ENCODE measurements around the gene DNAJA3. TPM values are rescaled to one million over a fixed set of nuclear protein-coding genes. Genes with fewer than 3 reads are reported as not detected.

DNAJA3 gene
- total and polyA plus RNA-seq, 5 experiments from 2014 or later, result 43.4 to 71.3 (median 64.8) TPM

GRCh38 chr16:4475880-4476788, 50.5 kb downstream of the DNAJA3 start, which contains the start of gene HMOX2:
Gene HMOX2, plus strand, starts transcription at chr16:4476398. Its CDS starts 29,127 bp downstream, at chr16:4505525.
- ATAC-seq (peak; percentile 77 to 80), DNase-seq (peak; percentile 87 to 94 (median 92))
- Mint-ChIP-seq H3K27ac (peak within 1 kb of the TSS; percentile 89 to 96 (median 94)), H3K36me3 (peaks cover 0 to 12% (median 3%) of the 10 kb centered on the region in 3 donors), H3K4me3 (peak within 1 kb of the TSS; percentile 85 to 97 (median 91)), H3K9me3 (peaks cover 0 to 2% (median 0%) of the 10 kb centered on the region in 9 donors), H3K4me1 (peaks cover 16 to 60% (median 50%) of the 10 kb centered on the region in 4 donors), H3K27me3 (no peaks in the 10 kb centered on the region)
- POLR2A ChIA-PET, result interaction anchor here (0.6 to 10.5 kb wide), 24 partner anchors 9 to 1590 kb away, joined by 3 to 324 read pairs (median 4); partner anchors contain the start of genes CDIP1, CORO7 and NUDT16L1

DNA sequence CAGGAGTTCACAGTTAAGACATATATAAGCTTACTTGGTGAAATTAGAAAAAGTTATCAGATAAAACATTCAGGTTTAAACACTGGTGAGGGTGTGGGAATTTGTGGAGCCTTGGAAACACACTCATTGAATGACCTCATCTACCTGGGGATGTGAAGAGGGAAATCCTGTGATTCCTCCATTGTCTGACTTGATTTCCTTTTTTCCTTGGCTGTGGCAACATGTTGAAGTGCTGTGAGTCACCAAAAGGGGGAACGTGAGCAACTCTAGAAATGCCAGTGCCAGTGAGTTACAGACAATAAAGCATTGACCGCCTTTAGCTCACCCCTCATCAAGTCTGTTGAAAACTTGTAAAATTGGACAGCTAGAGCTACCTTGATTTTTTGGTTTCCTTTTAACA, 52.3 kb downstream of the DNAJA3 start:
- H3K4me3 Mint-ChIP-seq, result peak overlapping the region; percentile 85 to 97 (median 91)
- POLR2A ChIA-PET, result interaction anchor here (0.7 to 10.5 kb wide), 8 partner anchors 10 to 146 kb away, joined by 3 to 324 read pairs (median 5); partner anchors contain the start of gene CDIP1
- H3K4me1 Mint-ChIP-seq, result peaks cover 28 to 71% (median 63%) of the 10 kb centered on the region in 4 donors
- ATAC-seq (no peak), DNase-seq (no peak)
- H3K27me3 Mint-ChIP-seq, result no peaks in the 10 kb centered on the region
- peaks cover 0 to 25% (median 3%) of the 10 kb centered on the region in 3 donors for H3K36me3 Mint-ChIP-seq
- H3K9me3 Mint-ChIP-seq, result peaks cover 0 to 2% (median 0%) of the 10 kb centered on the region in 9 donors
- H3K27ac Mint-ChIP-seq, result peak overlapping the region; percentile 89 to 96 (median 94)

DNA sequence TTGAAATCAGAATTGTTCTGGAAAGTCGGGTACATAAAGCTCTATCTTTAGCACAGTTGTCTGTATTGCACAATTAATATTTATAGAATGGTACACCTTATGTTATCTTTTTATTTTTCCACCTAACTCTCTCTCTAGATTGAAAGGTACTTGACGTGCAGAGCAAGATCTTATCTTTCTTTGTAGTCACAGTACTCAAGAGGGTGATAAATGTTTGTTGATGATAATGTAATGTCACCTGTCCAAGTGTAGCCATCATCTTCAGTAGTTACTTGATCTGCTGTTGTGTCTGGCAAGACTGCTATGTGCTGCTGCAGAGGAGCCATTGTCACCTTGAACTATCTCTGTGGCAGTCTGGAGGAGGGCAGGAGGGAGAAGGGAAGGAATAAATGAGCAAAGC, 55.9 kb downstream of the DNAJA3 start:
- ATAC-seq (peak; percentile 12 to 21), DNase-seq (no peak)
- peaks cover 31 to 69% (median 62%) of the 10 kb centered on the region in 4 donors for H3K4me1 Mint-ChIP-seq
- H3K9me3 Mint-ChIP-seq, result no peaks in the 10 kb centered on the region
- POLR2A ChIA-PET, result interaction anchor here (10.1 kb wide), 1 partner anchor 21 kb away, joined by 207 read pairs; no protein-coding TSS in a partner anchor
- H3K27ac Mint-ChIP-seq, result peak overlapping the region; percentile 68 to 94 (median 84)
- no peaks in the 10 kb centered on the region for H3K27me3 Mint-ChIP-seq
- peak overlapping the region in 8 of 10 donors; percentile 25 to 82 (median 50) for H3K4me3 Mint-ChIP-seq
- peaks cover 5 to 59% (median 19%) of the 10 kb centered on the region in 3 donors for H3K36me3 Mint-ChIP-seq

GRCh38 chr16:4481963-4482362, 56.3 kb downstream of the DNAJA3 start:
- DNase-seq (no peak), ATAC-seq (no peak)
- Mint-ChIP-seq H3K27ac (peak overlapping the region; percentile 68 to 94 (median 86)), H3K27me3 (no peaks in the 10 kb centered on the region), H3K9me3 (no peaks in the 10 kb centered on the region), H3K4me1 (peaks cover 31 to 73% (median 65%) of the 10 kb centered on the region in 4 donors), H3K4me3 (peak overlapping the region in 8 of 10 donors; percentile 25 to 82 (median 50)), H3K36me3 (peaks cover 5 to 63% (median 19%) of the 10 kb centered on the region in 3 donors)
- POLR2A ChIA-PET, result interaction anchor here (10.1 kb wide), 1 partner anchor 21 kb away, joined by 207 read pairs; no protein-coding TSS in a partner anchor

DNA sequence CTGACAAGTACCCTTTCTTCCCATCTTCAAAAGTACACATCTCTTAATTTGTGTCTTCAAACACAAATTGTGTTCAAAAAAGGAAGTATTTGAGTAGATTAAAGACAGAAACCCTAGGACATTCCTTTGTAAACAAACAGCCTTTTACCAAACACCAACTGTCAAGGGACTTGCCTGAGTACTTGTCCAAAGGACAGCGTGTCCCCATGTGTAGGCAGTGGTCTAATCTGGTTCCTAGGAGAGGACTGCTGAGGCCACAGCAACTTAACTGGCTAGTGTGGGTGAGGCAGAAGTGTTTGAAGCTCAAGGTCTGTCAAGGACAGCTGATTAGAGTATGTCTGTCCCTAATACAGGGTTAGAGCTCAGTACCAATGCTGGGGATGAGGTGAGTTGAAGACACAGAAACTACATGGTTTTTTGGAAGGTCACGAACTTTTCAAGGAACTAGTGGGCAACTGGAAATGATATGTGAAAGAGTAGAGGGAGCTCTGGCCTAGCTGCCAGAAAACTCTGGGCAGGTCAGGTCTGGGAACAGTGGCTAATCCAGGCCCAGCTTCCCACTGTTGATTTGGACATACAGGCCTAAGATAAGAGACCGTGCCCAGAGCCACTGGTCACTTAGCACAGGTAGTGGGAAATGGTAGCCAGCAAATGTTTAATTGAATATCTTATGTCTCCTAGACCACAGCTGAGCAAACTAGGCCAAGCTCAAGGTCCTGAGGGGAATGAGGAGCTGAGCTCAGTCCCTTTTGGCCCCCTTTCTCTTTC, 60.6 kb downstream of the DNAJA3 start:
- DNase-seq (no peak), ATAC-seq (no peak)
- Mint-ChIP-seq H3K9me3 (no peaks in the 10 kb centered on the region), H3K4me1 (peaks cover 36 to 82% (median 75%) of the 10 kb centered on the region in 4 donors), H3K36me3 (peaks cover 5 to 73% (median 25%) of the 10 kb centered on the region in 3 donors), H3K27me3 (no peaks in the 10 kb centered on the region), H3K4me3 (peak overlapping the region in 6 of 10 donors; percentile 2 to 23 (median 12)), H3K27ac (peak overlapping the region; percentile 83 to 98 (median 90))
- POLR2A ChIA-PET, result interaction anchor here (0.6 to 10.1 kb wide), 5 partner anchors 10 to 324 kb away, joined by 3 to 207 read pairs (median 3); partner anchors contain the start of genes HMOX2 and NMRAL1

GRCh38 chr16:4487955-4488498, 62.4 kb downstream of the DNAJA3 start:
- H3K9me3 Mint-ChIP-seq, result no peaks in the 10 kb centered on the region
- DNase-seq (peak in 1 of 10 donors; percentile 38), ATAC-seq (peak; percentile 42 to 47)
- peak overlapping the region; percentile 91 to 99 (median 96) for H3K27ac Mint-ChIP-seq
- peak overlapping the region; percentile 54 to 78 (median 74) for H3K4me3 Mint-ChIP-seq
- H3K36me3 Mint-ChIP-seq, result peaks cover 5 to 67% (median 25%) of the 10 kb centered on the region in 3 donors
- H3K27me3 Mint-ChIP-seq, result no peaks in the 10 kb centered on the region
- peaks cover 22 to 79% (median 65%) of the 10 kb centered on the region in 4 donors for H3K4me1 Mint-ChIP-seq
- POLR2A ChIA-PET, result interaction anchor here (0.6 to 10.1 kb wide), 10 partner anchors 12 to 1476 kb away, joined by 3 to 207 read pairs (median 4); partner anchors contain the start of genes HMOX2, NMRAL1 and TFAP4

GRCh38 chr16:4488499-4488967, 62.9 kb downstream of the DNAJA3 start:
- POLR2A ChIA-PET, result interaction anchor here (0.6 to 10.1 kb wide), 11 partner anchors 12 to 216 kb away, joined by 3 to 207 read pairs (median 4); partner anchors contain the start of genes HMOX2, NMRAL1 and TFAP4
- Mint-ChIP-seq H3K4me1 (peaks cover 25 to 80% (median 67%) of the 10 kb centered on the region in 4 donors), H3K27me3 (no peaks in the 10 kb centered on the region), H3K4me3 (peak overlapping the region; percentile 54 to 78 (median 74)), H3K27ac (peak overlapping the region; percentile 91 to 99 (median 96)), H3K36me3 (peaks cover 5 to 69% (median 25%) of the 10 kb centered on the region in 3 donors), H3K9me3 (no peaks in the 10 kb centered on the region)
- DNase-seq (peak in 7 of 10 donors; percentile 26 to 88 (median 74)), ATAC-seq (peak; percentile 85 to 90)

DNA sequence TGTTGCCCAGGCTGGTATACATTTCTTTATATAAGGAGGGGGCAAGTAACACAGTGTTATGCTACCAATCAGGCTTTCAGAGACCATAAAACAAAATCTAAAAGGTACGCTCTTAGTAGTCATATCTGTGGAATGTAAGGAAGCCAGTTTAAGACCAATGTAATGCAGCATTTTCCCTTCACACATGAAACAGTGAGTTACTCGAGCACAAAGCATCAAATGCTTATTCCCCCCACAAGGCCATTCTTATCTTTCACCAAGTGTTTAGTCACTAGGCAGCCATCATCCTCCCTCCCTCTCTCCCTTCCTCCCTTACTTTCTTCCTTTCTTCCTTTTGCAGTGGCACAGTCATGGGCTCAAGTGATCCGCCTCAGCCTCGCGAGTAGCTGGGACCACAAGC, 63.4 kb downstream of the DNAJA3 start:
- peaks cover 5 to 65% (median 22%) of the 10 kb centered on the region in 3 donors for H3K36me3 Mint-ChIP-seq
- no peak for DNase-seq
- H3K4me1 Mint-ChIP-seq, result peaks cover 28 to 81% (median 71%) of the 10 kb centered on the region in 4 donors
- peak overlapping the region; percentile 91 to 99 (median 96) for H3K27ac Mint-ChIP-seq
- H3K4me3 Mint-ChIP-seq, result peak overlapping the region; percentile 54 to 78 (median 74)
- POLR2A ChIA-PET, result interaction anchor here (0.6 to 10.1 kb wide), 5 partner anchors 13 to 74 kb away, joined by 3 to 207 read pairs (median 5); partner anchors contain the start of genes HMOX2 and NMRAL1
- no peaks in the 10 kb centered on the region for H3K27me3 Mint-ChIP-seq
- ATAC-seq, result peak in 1 of 2 donors; percentile 1
- no peaks in the 10 kb centered on the region for H3K9me3 Mint-ChIP-seq

DNA sequence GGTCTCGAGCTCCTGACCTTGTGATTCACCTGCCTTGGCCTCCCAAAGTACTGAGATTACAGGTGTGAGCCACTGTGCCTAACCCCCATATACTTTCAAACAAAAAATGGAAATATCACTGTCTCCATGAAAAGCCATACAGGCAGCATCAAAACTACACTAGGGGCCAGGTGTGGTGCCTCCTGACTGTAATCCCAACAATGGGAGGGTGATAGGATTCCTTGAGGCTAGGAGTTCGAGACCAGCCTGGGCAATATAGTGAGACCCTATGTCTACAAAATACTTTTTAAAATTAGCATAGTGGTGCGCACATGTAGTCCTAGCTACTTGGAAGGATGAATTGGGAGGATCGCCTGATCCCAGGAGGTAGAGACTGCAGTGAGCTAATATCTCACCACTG, 66.2 kb downstream of the DNAJA3 start:
- Mint-ChIP-seq H3K27ac (peak overlapping the region; percentile 91 to 99 (median 96)), H3K4me1 (peaks cover 30 to 90% (median 80%) of the 10 kb centered on the region in 4 donors), H3K9me3 (no peaks in the 10 kb centered on the region), H3K4me3 (peak overlapping the region in 3 of 10 donors; percentile 7 to 41 (median 13)), H3K27me3 (no peaks in the 10 kb centered on the region), H3K36me3 (peaks cover 0 to 51% (median 9%) of the 10 kb centered on the region in 3 donors)
- DNase-seq (no peak), ATAC-seq (no peak)
- POLR2A ChIA-PET, result interaction anchor here (0.9 to 7.9 kb wide), 4 partner anchors 8 to 15 kb away, joined by 3 to 120 read pairs (median 18); partner anchors contain the start of genes HMOX2 and NMRAL1

DNA sequence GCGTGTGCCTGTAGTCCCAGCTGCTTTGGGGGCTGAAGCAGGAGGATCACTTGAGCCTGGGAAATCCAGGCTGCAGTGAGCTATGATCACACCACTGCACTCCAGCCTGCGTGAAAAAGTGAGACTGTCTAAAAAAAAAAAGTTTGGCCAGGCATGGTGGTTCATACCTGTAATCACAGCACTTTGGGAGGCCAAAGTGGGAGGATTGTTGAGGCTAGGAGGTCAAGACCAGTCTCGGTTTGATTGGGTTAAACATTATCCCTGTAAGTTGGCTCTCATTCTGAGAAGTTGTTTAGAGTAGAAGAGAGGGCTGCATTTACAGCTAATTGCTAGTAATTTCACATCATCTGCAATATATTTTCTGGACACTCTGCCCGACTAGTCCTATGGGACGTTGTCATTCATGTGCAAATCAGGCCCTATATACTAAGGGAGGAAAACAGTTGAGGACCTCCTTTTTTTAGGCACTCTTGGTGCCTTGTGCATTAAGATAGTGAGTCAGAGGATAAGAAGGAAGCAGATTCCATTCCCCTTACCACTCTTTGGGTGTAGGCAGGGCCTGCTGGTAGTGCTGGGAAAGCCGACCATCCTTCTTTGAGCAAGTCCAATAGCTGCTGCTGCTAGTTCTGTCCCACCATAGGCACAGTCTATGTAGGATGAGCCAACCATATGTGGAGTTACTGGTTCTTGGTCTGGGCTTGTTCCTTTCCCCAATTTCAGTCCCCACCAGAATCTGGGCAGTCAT, 69.2 kb downstream of the DNAJA3 start:
- no peaks in the 10 kb centered on the region for H3K27me3 Mint-ChIP-seq
- peak in 1 of 2 donors; percentile 10 for ATAC-seq

More for the DNA sequence above, 69.2 kb downstream of the DNAJA3 start:
- Mint-ChIP-seq H3K4me1 (peaks cover 42 to 93% (median 88%) of the 10 kb centered on the region in 4 donors), H3K27ac (peak overlapping the region; percentile 78 to 99 (median 88)), H3K36me3 (peaks cover 0 to 61% (median 1%) of the 10 kb centered on the region in 3 donors), H3K9me3 (no peaks in the 10 kb centered on the region), H3K4me3 (peak overlapping the region in 4 of 10 donors; percentile 0 to 48 (median 26))
- no peak for DNase-seq
- POLR2A ChIA-PET, result interaction anchor here (0.7 to 3.9 kb wide), 5 partner anchors 10 to 19 kb away, joined by 3 to 24 read pairs (median 4); partner anchors contain the start of gene HMOX2
